Activated CD4-positive, alpha-beta T cell treated with anti-CD3 and anti-CD28 coated beads for 36 hours (primary cell): ENCODE measurements around the gene FNDC3B. TPM values are rescaled to one million over a fixed set of nuclear protein-coding genes. Genes with fewer than 3 reads are reported as not detected.

Experiments
- ATAC-seq: fragments of 200-7000 bp; cut with Tn5 transposase; one replicate; pipeline ENCODE4 v1.10.0; 2021; ENCODE audit warnings: mild to moderate bottlenecking, moderate library complexity
- CTCF ChIA-PET: fragments of 350-600 bp; sonication (Branson Sonifier 250); formaldehyde crosslinking; loops from one replicate; lab custom pipeline; 2021; ENCODE audit warnings: antibody characterized with exemption; lab: Charles Lee
- POLR2A ChIA-PET: fragments of 350-600 bp; sonication (Branson Sonifier 250); formaldehyde crosslinking; loops from one replicate; lab custom pipeline; 2021; ENCODE audit warnings: antibody characterized with exemption, inconsistent platforms; lab: Charles Lee
- DNase-seq: peaks from one replicate; pipeline ENCODE4 v3.0.0-alpha.2; 2020
- H3K27ac Mint-ChIP-seq: one replicate; pipeline ENCODE4 v1.8.0; 2021; ENCODE audit warnings: mixed read lengths
- H3K27me3 Mint-ChIP-seq: one replicate; pipeline ENCODE4 v1.8.0; 2021; ENCODE audit warnings: mixed read lengths
- H3K36me3 Mint-ChIP-seq: one replicate; pipeline ENCODE4 v1.8.0; 2021; ENCODE audit warnings: low read depth, mixed read lengths
- H3K4me1 Mint-ChIP-seq: one replicate; pipeline ENCODE4 v1.8.0; 2021; ENCODE audit warnings: mixed read lengths
- H3K4me3 Mint-ChIP-seq: one replicate; pipeline ENCODE4 v1.8.0; 2021; ENCODE audit warnings: mild to moderate bottlenecking, moderate library complexity, mixed read lengths
- H3K9me3 Mint-ChIP-seq: one replicate; pipeline ENCODE4 v1.8.0; 2021; ENCODE audit warnings: low read depth, mixed read lengths
- intact Hi-C, 2 experiments: fragments of 100-400 bp; cut with DNase I in 1 of 2; cut with micrococcal nuclease in 1 of 2; formaldehyde crosslinking; loops; one replicate each; pipeline versions ENCODE4 v1.14.2 to v1.15.1; 2022 to 2024; cut with DNase I, micrococcal nuclease
- total RNA-seq, 2 experiments: library from RNA; stranded (reverse); gene quantifications; one replicate each; pipeline ENCODE4 v1.2.3, GENCODE V29; 2021

Gene FNDC3B
- total RNA-seq, 2 experiments from 2014 or later, result 10.5 to 14.2 TPM

GRCh38 chr3:172009803-172010202 is 29.6 kb upstream of the FNDC3B start:
- Mint-ChIP-seq H3K9me3 (no peaks in the 10 kb centered on the region), H3K36me3 (no peaks in the 10 kb centered on the region), H3K4me3 (no peak overlapping the region), H3K27me3 (peaks cover 2% of the 10 kb centered on the region), H3K4me1 (no peaks in the 10 kb centered on the region), H3K27ac (no peak overlapping the region)
- ChIA-PET POLR2A (no interaction called here), CTCF (no interaction called here)
- no peak for DNase-seq
- intact Hi-C loops, result no loop called here
- no peak for ATAC-seq

DNA sequence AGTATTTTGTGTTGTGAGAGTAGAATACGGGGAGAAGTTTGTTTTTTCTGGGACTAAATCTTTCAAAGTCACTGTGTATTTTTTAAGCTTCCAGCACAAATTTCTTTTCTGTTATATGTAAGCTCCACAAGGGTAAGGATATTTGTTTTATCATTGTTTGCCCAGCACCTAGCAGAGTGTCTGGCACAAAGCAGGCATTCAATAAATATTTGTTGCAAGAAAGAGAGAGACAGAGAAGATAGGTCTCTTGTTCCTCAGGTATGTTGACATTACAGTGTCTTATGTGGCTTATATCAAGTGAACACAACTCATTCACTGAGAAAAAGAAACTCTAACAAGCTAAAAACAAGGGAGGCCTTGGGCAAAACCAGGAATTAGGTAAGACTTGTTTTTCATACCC is 26.6 kb upstream of the FNDC3B start:
- ChIA-PET POLR2A (no interaction called here), CTCF (interaction anchor here (1.1 kb wide), 1 partner anchor 320 kb away, joined by 5 read pairs; no protein-coding TSS in a partner anchor)
- Mint-ChIP-seq H3K36me3 (no peaks in the 10 kb centered on the region), H3K4me1 (no peaks in the 10 kb centered on the region), H3K27me3 (peaks cover 2% of the 10 kb centered on the region), H3K27ac (no peak overlapping the region), H3K9me3 (no peaks in the 10 kb centered on the region), H3K4me3 (no peak overlapping the region)
- intact Hi-C loops, result no loop called here
- DNase-seq (no peak), ATAC-seq (no peak)

GRCh38 chr3:172014145-172014544 is 25.2 kb upstream of the FNDC3B start:
- no peak for DNase-seq
- CTCF ChIA-PET, result no interaction called here

GRCh38 chr3:172018364-172018763 is 21.0 kb upstream of the FNDC3B start:
- Mint-ChIP-seq H3K9me3 (no peaks in the 10 kb centered on the region), H3K27ac (no peak overlapping the region), H3K27me3 (peaks cover 2% of the 10 kb centered on the region), H3K4me3 (no peak overlapping the region), H3K36me3 (no peaks in the 10 kb centered on the region), H3K4me1 (no peaks in the 10 kb centered on the region)
- CTCF ChIA-PET, result no interaction called here
- intact Hi-C loops, result no loop called here
- DNase-seq, result no peak
- POLR2A ChIA-PET, result no interaction called here
- no peak for ATAC-seq

More at GRCh38 chr3:172014145-172014544, 25.2 kb upstream of the FNDC3B start:
- H3K4me3 Mint-ChIP-seq, result no peak overlapping the region
- intact Hi-C loops, result no loop called here
- H3K27ac Mint-ChIP-seq, result no peak overlapping the region
- H3K36me3 Mint-ChIP-seq, result no peaks in the 10 kb centered on the region
- ATAC-seq, result no peak
- no peaks in the 10 kb centered on the region for H3K9me3 Mint-ChIP-seq
- H3K27me3 Mint-ChIP-seq, result peaks cover 2% of the 10 kb centered on the region
- POLR2A ChIA-PET, result no interaction called here
- H3K4me1 Mint-ChIP-seq, result no peaks in the 10 kb centered on the region

DNA sequence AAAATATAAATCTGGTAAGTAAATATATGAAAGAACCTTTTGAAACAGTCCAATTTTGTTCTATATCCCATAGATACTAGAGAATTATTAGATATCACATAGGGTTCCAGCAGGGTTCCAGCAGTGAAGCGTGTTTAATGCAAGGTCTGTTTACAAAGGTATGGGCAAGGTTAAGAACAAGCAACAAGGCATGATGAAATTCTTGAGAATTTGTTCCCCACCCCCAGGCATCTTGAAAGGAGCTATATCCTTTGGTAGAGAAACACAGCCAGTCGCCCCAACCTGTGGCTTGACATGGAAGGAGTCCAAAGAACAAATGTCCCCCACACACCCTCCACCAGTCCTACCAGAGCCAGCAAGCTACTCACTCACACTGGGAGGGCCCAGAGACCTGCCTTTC is 18.6 kb upstream of the FNDC3B start:
- Mint-ChIP-seq H3K36me3 (no peaks in the 10 kb centered on the region), H3K4me3 (no peak overlapping the region), H3K9me3 (no peaks in the 10 kb centered on the region), H3K27me3 (no peaks in the 10 kb centered on the region), H3K4me1 (no peaks in the 10 kb centered on the region), H3K27ac (no peak overlapping the region)
- DNase-seq, result no peak
- ATAC-seq, result no peak
- POLR2A ChIA-PET, result no interaction called here
- CTCF ChIA-PET, result interaction anchor here (1.0 to 1.3 kb wide), 2 partner anchors 10 to 13 kb away, joined by 3 read pairs; no protein-coding TSS in a partner anchor
- intact Hi-C loops, result no loop called here

- Mint-ChIP-seq H3K9me3 (no peaks in the 10 kb centered on the region), H3K27me3 (no peaks in the 10 kb centered on the region), H3K4me3 (no peak overlapping the region), H3K36me3 (no peaks in the 10 kb centered on the region), H3K27ac (no peak overlapping the region), H3K4me1 (no peaks in the 10 kb centered on the region)
- ChIA-PET CTCF (interaction anchor here (1.0 to 1.4 kb wide), 3 partner anchors 9 to 15 kb away, joined by 3 read pairs; no protein-coding TSS in a partner anchor), POLR2A (no interaction called here)
- ATAC-seq (no peak), DNase-seq (no peak)
- intact Hi-C loops, result no loop called here
These were observed 18.2 kb upstream of the FNDC3B start for GRCh38 chr3:172021164-172021563.

GRCh38 chr3:172021859-172022258 is 17.5 kb upstream of the FNDC3B start:
- DNase-seq, result no peak
- H3K27ac Mint-ChIP-seq, result no peak overlapping the region
- H3K27me3 Mint-ChIP-seq, result no peaks in the 10 kb centered on the region
- no peaks in the 10 kb centered on the region for H3K36me3 Mint-ChIP-seq
- POLR2A ChIA-PET, result no interaction called here
- intact Hi-C loops, result no loop called here
- H3K9me3 Mint-ChIP-seq, result no peaks in the 10 kb centered on the region
- no peak overlapping the region for H3K4me3 Mint-ChIP-seq
- CTCF ChIA-PET, result interaction anchor here (0.7 to 1.4 kb wide), 3 partner anchors 9 to 14 kb away, joined by 3 to 4 read pairs (median 3); no protein-coding TSS in a partner anchor
- ATAC-seq, result no peak
- H3K4me1 Mint-ChIP-seq, result no peaks in the 10 kb centered on the region

DNA sequence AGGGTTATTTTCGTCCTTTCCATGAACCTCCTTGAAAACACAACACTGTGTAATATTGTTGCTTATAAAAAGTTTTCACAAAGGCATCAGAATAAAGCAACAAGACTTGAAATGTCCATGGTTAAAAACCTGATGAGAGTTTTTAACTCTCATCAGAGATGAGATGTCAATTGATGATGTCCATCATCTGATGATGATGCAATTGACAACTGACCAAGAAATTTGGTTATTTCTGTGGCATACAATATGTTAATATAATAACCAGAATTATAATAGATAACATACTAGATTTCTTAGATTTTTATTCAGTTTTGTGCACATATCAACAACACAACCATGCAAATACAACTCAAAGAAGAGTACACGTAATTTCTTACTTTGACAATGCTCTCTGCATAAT is 15.5 kb upstream of the FNDC3B start:
- ATAC-seq (no peak), DNase-seq (no peak)
- intact Hi-C loops, result no loop called here
- no peaks in the 10 kb centered on the region for H3K9me3 Mint-ChIP-seq
- no peaks in the 10 kb centered on the region for H3K4me1 Mint-ChIP-seq
- no peaks in the 10 kb centered on the region for H3K27me3 Mint-ChIP-seq
- POLR2A ChIA-PET, result no interaction called here
- H3K27ac Mint-ChIP-seq, result no peak overlapping the region
- CTCF ChIA-PET, result no interaction called here
- no peaks in the 10 kb centered on the region for H3K36me3 Mint-ChIP-seq
- no peak overlapping the region for H3K4me3 Mint-ChIP-seq

DNA sequence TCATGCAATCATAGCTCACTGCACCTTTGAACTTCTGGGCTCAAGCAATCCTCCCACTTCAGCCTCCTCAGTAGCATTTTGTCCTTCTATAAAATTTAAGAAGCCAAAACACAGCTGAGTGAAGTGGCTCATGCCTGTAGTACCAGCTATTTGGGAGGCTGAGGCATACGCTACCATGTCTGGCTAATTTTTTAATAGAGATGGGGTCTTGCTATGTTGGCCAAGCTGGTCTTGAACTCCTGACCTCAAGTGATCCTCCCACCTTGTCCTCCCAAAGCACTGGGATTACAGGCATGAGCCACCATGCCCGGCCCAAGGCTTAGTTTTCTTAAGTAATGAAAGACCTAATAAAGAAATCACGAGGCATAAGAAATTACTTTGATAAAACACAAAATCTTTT is 14.7 kb upstream of the FNDC3B start:
- Mint-ChIP-seq H3K36me3 (no peaks in the 10 kb centered on the region), H3K4me1 (no peaks in the 10 kb centered on the region)

DNA sequence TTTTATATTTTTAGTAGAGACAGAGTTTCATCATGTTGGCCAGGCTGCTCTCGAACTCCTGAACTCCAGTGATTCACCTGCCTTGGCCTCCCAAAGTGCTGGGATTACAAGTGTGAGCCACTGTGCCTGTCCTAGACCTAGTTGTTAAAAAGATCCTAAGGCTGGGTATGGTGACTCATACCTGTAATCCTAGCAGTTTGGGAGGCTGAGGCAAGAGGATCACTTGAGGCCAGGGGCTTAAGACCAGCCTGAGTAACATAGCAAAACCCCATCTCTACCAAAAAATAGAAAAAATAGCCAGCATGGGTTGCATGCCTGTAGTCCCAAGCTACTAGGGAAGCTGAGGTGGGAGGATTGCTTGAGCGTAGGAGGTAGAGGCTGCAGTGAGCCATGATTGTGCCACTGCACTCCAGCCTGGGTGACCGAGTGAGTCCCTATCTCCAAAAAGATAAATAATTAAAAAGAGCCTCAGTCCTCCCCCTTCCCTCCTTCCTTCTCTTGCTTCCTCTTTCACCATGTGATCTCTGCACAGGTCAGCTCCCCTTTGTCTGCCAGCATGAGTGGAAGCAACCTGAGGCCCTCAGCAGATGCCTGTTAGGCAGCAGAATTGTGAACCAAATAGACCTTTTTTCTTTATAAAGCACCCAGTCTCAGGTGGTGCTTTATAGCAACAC is 9.8 kb upstream of the FNDC3B start:
- no peaks in the 10 kb centered on the region for H3K9me3 Mint-ChIP-seq
- no peak overlapping the region for H3K4me3 Mint-ChIP-seq
- H3K27me3 Mint-ChIP-seq, result no peaks in the 10 kb centered on the region
- ATAC-seq (no peak), DNase-seq (no peak)
- H3K27ac Mint-ChIP-seq, result no peak overlapping the region
- no peaks in the 10 kb centered on the region for H3K4me1 Mint-ChIP-seq
- no peaks in the 10 kb centered on the region for H3K36me3 Mint-ChIP-seq
- intact Hi-C loops, result no loop called here
- CTCF ChIA-PET, result interaction anchor here (0.9 kb wide), 1 partner anchor 223 kb away, joined by 3 read pairs; no protein-coding TSS in a partner anchor
- POLR2A ChIA-PET, result no interaction called here

More for the DNA sequence above, 14.7 kb upstream of the FNDC3B start:
- intact Hi-C loops, result no loop called here
- Mint-ChIP-seq H3K27me3 (no peaks in the 10 kb centered on the region), H3K27ac (no peak overlapping the region), H3K4me3 (no peak overlapping the region), H3K9me3 (no peaks in the 10 kb centered on the region)
- ATAC-seq (no peak), DNase-seq (no peak)
- POLR2A ChIA-PET, result no interaction called here
- CTCF ChIA-PET, result interaction anchor here (0.7 kb wide), 1 partner anchor 112 kb away, joined by 3 read pairs; no protein-coding TSS in a partner anchor

DNA sequence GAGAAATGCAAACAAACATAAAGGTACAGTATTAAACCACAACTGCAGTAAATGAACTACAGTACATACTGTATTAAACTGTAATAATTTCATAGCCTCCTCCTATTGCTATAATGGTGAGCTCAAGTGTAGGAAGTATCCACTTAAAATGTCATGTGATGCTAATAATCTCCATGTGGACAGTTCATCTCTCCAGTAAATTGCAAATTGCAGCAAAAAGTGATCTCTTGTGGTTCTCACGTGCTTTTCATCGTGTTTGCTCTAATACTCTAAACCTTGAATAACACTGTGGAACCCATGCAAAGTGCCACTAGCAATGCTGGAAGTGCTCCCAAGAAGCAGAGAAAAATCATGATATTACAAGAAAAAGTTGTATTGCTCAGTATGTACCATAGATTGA is 9.2 kb upstream of the FNDC3B start:
- intact Hi-C loops, result no loop called here
- H3K4me3 Mint-ChIP-seq, result no peak overlapping the region
- ChIA-PET POLR2A (no interaction called here), CTCF (interaction anchor here (0.6 to 1.0 kb wide), 3 partner anchors 8 to 447 kb away, joined by 3 to 4 read pairs (median 3); no protein-coding TSS in a partner anchor)
- no peak for DNase-seq
- H3K27ac Mint-ChIP-seq, result no peak overlapping the region
- no peak for ATAC-seq
- H3K4me1 Mint-ChIP-seq, result peaks cover 2% of the 10 kb centered on the region
- H3K27me3 Mint-ChIP-seq, result no peaks in the 10 kb centered on the region
- H3K9me3 Mint-ChIP-seq, result no peaks in the 10 kb centered on the region
- H3K36me3 Mint-ChIP-seq, result no peaks in the 10 kb centered on the region

DNA sequence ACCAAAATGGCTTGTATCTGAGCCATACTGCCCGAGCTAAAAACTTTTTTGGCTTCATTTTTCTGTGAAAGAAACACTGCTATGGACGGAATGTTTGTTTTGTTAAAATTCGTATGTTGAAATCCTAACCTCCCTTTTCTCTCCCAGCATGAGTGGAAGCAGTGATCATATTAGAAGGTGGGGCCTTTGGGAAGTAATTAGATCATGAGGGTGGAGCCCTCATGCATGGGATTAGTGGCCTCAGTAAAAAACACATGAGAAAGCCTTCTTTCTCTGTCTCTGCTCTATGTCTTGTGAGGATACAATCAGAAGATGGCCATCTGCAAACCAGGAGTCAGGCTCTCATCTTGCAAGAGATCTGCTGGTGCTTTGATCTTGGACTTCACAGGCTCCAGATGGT is 7.4 kb upstream of the FNDC3B start:
- DNase-seq (no peak), ATAC-seq (no peak)
- intact Hi-C loops, result no loop called here
- Mint-ChIP-seq H3K4me3 (no peak overlapping the region), H3K4me1 (peaks cover 2% of the 10 kb centered on the region), H3K27me3 (no peaks in the 10 kb centered on the region), H3K9me3 (no peaks in the 10 kb centered on the region), H3K27ac (no peak overlapping the region), H3K36me3 (no peaks in the 10 kb centered on the region)
- ChIA-PET CTCF (no interaction called here), POLR2A (no interaction called here)
